ENCODE results near the gene PKN2.

DNA sequence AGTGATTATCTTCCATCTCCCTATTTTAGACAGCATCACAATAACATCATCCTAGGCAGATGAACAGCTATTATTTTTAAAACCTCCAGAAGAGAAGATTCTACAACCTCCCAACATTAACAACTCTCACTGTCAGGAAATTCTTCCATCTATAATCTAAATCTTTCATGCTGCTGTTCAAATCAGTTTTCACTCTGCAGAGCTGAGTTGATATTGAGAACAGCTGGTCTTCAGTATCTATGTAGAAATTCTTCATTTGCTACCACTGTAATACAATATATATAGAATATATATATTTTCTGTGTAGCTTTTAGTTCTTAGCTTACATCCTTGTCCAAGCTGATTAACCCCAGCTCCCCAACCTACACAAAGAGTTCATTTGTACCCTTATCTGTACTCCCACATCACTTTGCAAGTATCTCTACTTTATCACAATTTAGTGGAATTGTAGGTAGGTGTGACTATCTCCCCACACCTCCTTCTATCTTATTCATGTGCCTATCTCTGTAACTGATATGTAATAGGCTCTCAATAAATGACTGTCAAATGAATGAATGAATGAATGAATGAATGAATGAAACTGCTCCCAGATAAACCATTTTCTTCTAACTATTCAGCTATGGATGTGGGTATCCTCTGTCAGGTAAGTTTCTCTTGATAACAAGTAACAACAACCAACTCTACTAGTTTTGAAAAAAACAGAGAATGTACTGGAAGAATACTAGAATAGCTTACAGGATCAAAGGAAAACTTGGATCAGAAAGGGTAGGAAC lies 37.4 kb upstream of the PKN2 start:
- TF ChIP-seq, protein P1, sequence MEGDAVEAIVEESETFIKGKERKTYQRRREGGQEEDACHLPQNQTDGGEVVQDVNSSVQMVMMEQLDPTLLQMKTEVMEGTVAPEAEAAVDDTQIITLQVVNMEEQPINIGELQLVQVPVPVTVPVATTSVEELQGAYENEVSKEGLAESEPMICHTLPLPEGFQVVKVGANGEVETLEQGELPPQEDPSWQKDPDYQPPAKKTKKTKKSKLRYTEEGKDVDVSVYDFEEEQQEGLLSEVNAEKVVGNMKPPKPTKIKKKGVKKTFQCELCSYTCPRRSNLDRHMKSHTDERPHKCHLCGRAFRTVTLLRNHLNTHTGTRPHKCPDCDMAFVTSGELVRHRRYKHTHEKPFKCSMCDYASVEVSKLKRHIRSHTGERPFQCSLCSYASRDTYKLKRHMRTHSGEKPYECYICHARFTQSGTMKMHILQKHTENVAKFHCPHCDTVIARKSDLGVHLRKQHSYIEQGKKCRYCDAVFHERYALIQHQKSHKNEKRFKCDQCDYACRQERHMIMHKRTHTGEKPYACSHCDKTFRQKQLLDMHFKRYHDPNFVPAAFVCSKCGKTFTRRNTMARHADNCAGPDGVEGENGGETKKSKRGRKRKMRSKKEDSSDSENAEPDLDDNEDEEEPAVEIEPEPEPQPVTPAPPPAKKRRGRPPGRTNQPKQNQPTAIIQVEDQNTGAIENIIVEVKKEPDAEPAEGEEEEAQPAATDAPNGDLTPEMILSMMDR (IDR thresholded peaks at IDR 0.05 in 4 of 5, conservative IDR thresholded peaks at IDR 0.05 in 1 of 5): no peak
- TF ChIP-seq POLR2A (IDR thresholded peaks at IDR 0.05): no peak

Measured in gastrocnemius medialis (tissue), 4 donors.